SJSA1 (cell line): Measurements from ENCODE around the gene MACROH2A1. TPM values are rescaled to one million over a fixed set of nuclear protein-coding genes. Genes with fewer than 3 reads are reported as not detected.

Experiments used
- DNase-seq, 2 experiments: peaks; one replicate each; pipeline ENCODE4 v3.0.0-alpha.2; 2015 to 2020; ENCODE audit warnings: low spot score in 2 of 2, low read depth in 1 of 2
- H3K27ac ChIP-seq: fragments of 250-450 bp; sonication (Bioruptor Pico); 2 replicates; pipeline ENCODE4 v1.5.1; 2020; ENCODE audit warnings: mild to moderate bottlenecking, moderate library complexity
- H3K27me3 ChIP-seq: fragments of 250-450 bp; sonication (Bioruptor Pico); replicated peaks from 2 replicates; pipeline ENCODE4 v1.5.1; 2020; ENCODE audit warnings: mild to moderate bottlenecking, moderate library complexity
- H3K36me3 ChIP-seq: fragments of 250-450 bp; sonication (Bioruptor Pico); 2 replicates; pipeline ENCODE4 v1.5.1; 2020; ENCODE audit warnings: mild to moderate bottlenecking
- H3K4me1 ChIP-seq: fragments of 250-450 bp; sonication (Bioruptor Pico); replicated peaks from 2 replicates; pipeline ENCODE4 v1.6.1; 2021; ENCODE audit warnings: mild to moderate bottlenecking
- H3K4me3 ChIP-seq: fragments of 250-450 bp; sonication (Bioruptor Pico); 2 replicates; pipeline ENCODE4 v1.5.1; 2020; ENCODE audit warnings: mild to moderate bottlenecking
- H3K9me3 ChIP-seq: fragments of 250-450 bp; sonication (Bioruptor Pico); replicated peaks from 2 replicates; pipeline ENCODE4 v1.5.1; 2020; ENCODE audit warnings: mild to moderate bottlenecking
- total RNA-seq: library from RNA; depleted of rRNA; stranded (reverse); fragments of >200 nt; shearing (Covaris generic); gene quantifications from 2 replicates; pipeline ENCODE4 v1.2.3, GENCODE V29; 2014

The MACROH2A1 gene
- total RNA-seq, 1 experiment from 2014 or later = 337 TPM

DNA sequence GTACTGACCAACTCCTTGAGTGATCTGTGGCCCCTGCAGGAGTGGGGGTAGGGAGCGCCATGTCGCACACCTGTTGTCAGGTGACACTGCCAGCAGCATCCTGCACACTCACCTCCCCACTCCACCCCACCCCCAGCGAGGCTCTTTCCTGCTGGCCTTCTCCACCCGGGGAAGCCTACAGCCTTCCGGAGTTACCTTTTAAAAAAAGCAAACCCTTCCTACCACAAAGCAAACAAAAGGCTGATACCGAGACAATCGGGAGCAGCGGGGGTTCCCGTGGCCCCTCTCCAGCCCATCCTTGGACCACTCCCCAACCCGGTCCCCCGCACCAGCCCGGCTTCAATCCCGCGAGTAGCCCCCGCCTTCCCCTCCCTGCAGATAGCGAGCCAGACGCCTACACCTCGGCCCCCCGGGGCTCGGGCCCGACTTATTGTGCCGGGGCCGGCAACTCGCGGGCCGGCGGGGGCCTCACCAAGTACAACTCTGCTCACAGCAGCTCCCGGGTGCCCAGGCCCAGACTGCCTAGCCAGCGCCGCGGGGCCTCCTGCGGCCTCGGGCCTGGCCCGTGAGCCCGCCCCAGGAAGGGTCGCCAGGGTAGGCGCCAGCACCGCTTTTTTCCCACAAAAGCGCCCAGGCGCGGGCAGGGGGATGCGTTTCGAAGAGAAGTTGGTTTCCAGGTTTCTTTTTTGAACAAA, 724 bp downstream of the MACROH2A1 start:
- peaks cover 33% of the 10 kb centered on the region for H3K4me1 ChIP-seq
- H3K36me3 ChIP-seq = peaks cover 18% of the 10 kb centered on the region
- peak overlapping the region; percentile 88 for H3K4me3 ChIP-seq
- H3K27ac ChIP-seq = peak overlapping the region; percentile 88
- H3K27me3 ChIP-seq = no peaks in the 10 kb centered on the region
- H3K9me3 ChIP-seq = no peaks in the 10 kb centered on the region
- DNase-seq = peak; percentile 53 to 61

DNA sequence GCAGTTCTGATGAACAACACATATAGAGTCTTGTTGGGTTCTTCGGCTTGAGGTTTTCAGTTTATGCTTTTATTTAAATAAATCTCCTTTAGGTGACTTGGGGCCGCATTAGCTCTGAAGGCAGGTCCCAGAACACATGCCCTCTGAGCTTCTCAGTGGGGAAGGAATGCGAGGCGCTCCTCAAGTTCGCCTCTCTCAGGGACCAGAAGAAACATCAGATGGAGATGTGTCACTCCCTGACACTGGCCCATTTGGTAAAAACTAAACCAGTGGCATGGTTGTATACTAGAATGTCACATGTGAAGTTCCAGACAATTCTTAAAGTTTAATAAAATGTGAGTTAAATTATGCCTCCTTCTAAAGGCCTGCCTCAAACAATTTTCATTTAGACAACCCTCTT, 1.9 kb downstream of the MACROH2A1 start:
- no peak for DNase-seq

DNA sequence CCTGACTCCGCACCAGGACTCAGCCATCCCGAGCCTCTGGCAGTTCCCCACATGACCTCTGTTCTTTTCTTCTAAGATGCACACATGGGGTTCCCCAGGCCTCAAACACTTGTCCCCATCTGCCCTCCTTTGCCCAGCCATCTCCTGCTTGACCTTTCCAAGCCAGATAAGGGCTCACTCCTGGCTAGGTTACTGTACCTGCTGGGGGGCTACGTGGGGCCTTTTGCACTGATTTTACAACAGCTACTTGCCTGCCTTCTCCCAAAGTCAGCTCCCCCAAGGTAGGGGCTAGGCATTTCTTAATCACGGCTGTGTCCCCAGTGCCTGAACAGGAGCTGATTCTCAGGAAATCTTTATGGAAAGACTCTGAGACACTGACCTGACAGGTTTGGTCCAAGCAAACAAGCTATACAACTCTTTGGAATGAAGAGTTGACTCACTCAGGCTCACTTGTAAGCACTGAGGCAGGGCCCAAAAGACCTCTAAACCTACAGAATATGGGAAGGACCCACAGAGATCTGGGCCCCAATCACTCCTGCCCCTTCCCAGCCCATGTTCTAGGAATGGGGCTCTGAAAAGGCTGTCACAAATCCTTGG, 2.5 kb downstream of the MACROH2A1 start:
- H3K36me3 ChIP-seq = peaks cover 35% of the 10 kb centered on the region
- H3K4me3 ChIP-seq = no peak overlapping the region
- peaks cover 51% of the 10 kb centered on the region for H3K4me1 ChIP-seq
- H3K27ac ChIP-seq = no peak overlapping the region
- H3K27me3 ChIP-seq = no peaks in the 10 kb centered on the region
- no peak for DNase-seq
- no peaks in the 10 kb centered on the region for H3K9me3 ChIP-seq

More for the DNA sequence above, 1.9 kb downstream of the MACROH2A1 start:
- H3K36me3 ChIP-seq = peaks cover 30% of the 10 kb centered on the region
- peaks cover 46% of the 10 kb centered on the region for H3K4me1 ChIP-seq
- H3K9me3 ChIP-seq = no peaks in the 10 kb centered on the region
- no peak overlapping the region for H3K27ac ChIP-seq
- no peaks in the 10 kb centered on the region for H3K27me3 ChIP-seq
- H3K4me3 ChIP-seq = no peak overlapping the region

DNA sequence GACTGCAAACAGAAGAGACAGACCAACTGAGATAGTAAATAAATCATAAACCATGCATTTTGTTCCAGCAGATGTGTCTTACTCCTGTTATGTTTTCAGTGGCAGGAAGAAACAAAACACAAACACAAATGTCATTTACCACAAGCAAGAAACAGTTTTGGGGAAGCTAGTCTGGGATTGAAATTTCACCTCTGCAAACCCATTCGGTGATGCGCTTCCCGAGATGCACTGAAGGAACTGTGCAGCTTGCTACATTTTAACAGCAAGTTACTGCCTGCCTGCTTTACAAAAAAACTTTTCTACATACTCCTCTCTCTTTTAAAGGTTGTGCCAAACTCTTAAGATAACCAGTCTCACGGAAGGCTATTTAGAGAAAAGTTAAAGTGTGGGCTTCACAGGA, 3.2 kb downstream of the MACROH2A1 start:
- no peaks in the 10 kb centered on the region for H3K9me3 ChIP-seq
- H3K27me3 ChIP-seq = no peaks in the 10 kb centered on the region
- peaks cover 58% of the 10 kb centered on the region for H3K4me1 ChIP-seq
- no peak for DNase-seq
- no peak overlapping the region for H3K4me3 ChIP-seq
- H3K27ac ChIP-seq = no peak overlapping the region
- peaks cover 40% of the 10 kb centered on the region for H3K36me3 ChIP-seq

DNA sequence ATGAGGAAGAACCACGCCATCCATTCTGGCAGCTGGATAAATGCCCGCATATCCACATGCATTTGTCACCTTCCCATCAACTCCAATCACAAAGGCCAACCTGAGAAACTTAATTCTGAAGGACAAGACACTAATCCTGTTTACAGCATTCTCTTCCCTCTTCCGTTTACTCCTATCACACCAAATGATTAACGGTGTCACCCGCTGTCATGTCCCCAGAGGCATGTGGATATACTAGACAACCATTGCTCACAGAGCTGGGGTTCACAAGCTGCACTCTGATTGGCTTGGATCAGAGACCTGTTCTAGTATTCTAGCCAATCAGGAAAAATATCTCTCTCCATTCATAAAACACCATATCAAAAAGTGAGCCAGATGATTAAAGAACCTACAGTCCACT, 3.6 kb downstream of the MACROH2A1 start:
- no peak overlapping the region for H3K4me3 ChIP-seq
- H3K27me3 ChIP-seq = no peaks in the 10 kb centered on the region
- no peak for DNase-seq
- no peaks in the 10 kb centered on the region for H3K9me3 ChIP-seq
- H3K27ac ChIP-seq = no peak overlapping the region
- H3K36me3 ChIP-seq = peaks cover 45% of the 10 kb centered on the region
- peaks cover 60% of the 10 kb centered on the region for H3K4me1 ChIP-seq

DNA sequence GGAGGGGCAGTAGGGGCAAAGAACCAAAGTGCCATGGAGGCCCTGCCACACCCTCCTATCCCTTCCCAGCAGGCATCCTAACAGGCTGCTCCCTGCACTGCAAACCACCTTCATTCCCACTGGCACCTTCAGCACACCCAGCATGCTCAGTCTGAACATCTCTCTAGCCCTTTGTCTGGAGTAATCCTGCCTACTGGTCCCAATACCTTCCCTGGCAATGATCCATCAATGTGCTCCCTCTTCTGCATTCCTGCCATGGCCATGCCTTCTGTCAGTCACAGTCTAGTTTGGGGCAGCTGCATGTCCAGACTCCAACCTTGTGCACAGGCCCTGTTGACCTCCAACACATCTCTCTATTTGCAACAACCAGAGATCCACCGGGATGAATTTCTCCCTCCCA, 4.9 kb downstream of the MACROH2A1 start:
- Histone ChIP-seq H3K27me3 (no peaks in the 10 kb centered on the region), H3K27ac (no peak overlapping the region), H3K36me3 (peaks cover 49% of the 10 kb centered on the region), H3K4me3 (no peak overlapping the region), H3K9me3 (no peaks in the 10 kb centered on the region), H3K4me1 (peaks cover 54% of the 10 kb centered on the region)
- DNase-seq = no peak

DNA sequence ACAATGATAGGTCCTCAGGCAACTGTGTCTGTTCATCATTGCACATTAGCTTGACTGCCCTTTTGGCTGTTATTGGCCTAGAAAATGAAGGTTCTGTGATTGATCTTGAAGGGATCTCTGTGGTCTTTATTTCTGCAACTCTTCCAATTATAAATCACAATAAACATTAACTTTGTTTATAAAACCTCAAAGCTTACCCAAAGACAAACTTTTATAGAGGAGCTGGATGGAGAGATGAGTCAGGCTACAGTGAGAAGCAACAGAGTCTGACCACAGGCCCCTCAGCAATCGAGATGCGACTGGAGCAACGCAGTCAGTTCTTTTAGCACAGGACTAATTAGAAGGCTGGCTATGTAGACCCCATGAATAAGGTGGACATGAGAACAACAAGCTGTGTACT, 5.3 kb downstream of the MACROH2A1 start:
- Histone ChIP-seq H3K36me3 (peaks cover 49% of the 10 kb centered on the region), H3K27me3 (no peaks in the 10 kb centered on the region), H3K9me3 (no peaks in the 10 kb centered on the region), H3K27ac (no peak overlapping the region), H3K4me3 (no peak overlapping the region), H3K4me1 (peaks cover 52% of the 10 kb centered on the region)
- DNase-seq = peak in 1 of 2 experiments; percentile 65

DNA sequence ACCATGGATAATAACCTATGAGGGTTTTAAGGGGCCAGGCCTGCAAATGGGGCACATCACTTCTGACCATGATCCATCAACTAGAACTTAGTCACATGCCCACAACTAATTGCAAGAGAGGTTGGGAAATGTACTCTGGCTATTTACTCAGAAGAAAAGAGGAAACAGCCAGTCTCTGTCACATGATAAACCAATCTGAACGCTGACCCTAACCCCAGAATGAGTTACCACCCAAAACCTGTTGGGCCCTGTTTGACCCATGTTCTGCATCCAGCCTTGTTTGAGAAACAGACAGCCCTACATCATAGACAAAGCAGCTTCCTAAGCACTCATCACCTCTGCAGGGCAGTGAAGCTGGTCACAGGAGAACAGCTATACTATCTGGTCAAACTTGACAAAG, 5.8 kb downstream of the MACROH2A1 start:
- no peaks in the 10 kb centered on the region for H3K27me3 ChIP-seq
- DNase-seq = no peak
- H3K9me3 ChIP-seq = no peaks in the 10 kb centered on the region
- no peak overlapping the region for H3K4me3 ChIP-seq
- H3K27ac ChIP-seq = no peak overlapping the region
- peaks cover 49% of the 10 kb centered on the region for H3K36me3 ChIP-seq
- H3K4me1 ChIP-seq = peaks cover 52% of the 10 kb centered on the region

DNA sequence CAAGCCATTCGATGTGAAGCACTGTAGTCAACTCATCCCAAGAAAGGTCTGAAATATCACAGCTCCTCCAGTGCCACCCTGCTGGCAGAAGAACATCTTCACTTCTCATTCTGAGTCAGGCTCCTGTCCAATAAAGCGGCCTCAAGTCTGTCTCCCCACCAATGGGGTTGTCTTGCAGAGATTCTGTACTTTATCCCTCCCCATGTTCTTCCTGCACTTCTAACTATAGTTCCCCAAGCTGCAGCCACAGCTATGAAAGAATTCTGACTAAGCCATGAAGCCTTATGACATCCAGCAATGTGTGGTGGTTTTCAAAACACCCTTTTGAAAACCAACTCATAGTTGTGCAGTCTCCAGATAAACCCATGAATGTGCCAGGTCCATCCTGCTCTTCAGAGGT, 6.8 kb downstream of the MACROH2A1 start:
- no peak overlapping the region for H3K4me3 ChIP-seq
- H3K4me1 ChIP-seq = peaks cover 47% of the 10 kb centered on the region
- no peak for DNase-seq
- H3K9me3 ChIP-seq = no peaks in the 10 kb centered on the region
- H3K27ac ChIP-seq = no peak overlapping the region
- H3K36me3 ChIP-seq = peaks cover 50% of the 10 kb centered on the region
- no peaks in the 10 kb centered on the region for H3K27me3 ChIP-seq

DNA sequence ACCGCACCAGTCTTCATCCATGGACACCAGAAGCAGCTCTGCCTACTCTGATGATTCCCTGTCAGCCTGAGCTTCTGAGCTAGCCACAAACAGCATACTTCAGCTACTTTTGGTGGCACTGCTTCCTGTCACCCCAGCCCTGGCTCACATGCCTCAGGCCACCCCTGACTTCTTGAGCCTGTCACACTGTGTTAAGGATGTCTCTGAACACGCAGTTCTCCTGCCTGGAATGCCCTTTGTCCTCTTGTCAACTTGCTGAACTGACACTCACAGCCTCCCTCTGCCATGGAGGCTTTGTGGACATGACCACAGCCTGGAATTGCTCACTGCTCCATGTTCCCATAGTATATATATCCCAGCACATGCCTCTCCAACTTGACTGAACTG, 7.2 kb downstream of the MACROH2A1 start:
- Histone ChIP-seq H3K27me3 (no peaks in the 10 kb centered on the region), H3K4me3 (no peak overlapping the region), H3K36me3 (peaks cover 54% of the 10 kb centered on the region), H3K9me3 (no peaks in the 10 kb centered on the region), H3K27ac (no peak overlapping the region), H3K4me1 (peaks cover 50% of the 10 kb centered on the region)
- no peak for DNase-seq

DNA sequence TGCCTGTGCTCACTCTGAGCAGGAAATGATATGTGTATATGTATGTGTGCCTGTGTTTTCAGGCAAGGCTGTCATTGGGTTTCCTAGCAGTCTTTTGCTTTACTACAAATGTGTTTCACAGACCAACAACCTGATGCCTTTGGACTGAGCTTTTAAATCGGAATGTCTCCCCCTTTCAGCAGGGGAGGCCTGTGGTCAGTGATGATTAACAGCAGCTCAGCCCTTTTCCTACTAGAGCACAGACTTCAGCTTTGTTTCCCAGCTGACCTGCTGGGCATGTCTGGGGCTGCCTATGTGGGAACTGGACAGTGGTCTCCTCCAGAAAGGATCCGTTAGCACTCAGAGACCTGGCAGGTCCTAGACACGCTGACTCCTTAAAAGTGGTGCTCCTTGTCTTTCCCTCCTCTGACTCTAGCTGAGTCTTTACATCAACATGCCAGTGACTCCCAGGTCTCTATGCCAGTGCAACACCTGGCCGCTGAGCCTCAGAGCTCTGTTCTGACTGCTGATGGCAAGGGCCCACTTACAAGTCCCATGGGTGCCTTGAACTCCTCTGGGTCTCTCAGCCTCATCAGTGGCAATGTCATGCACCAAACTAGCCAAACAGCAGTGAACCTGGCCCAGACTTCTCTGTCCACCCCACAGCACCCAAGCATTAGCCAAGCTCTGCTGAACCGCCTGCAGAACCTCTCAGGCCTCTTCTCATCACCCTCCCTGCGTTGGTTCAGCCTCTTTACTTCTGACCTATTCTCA, 7.7 kb downstream of the MACROH2A1 start:
- Histone ChIP-seq H3K27me3 (no peaks in the 10 kb centered on the region), H3K4me3 (no peak overlapping the region), H3K36me3 (peaks cover 59% of the 10 kb centered on the region), H3K4me1 (peaks cover 54% of the 10 kb centered on the region), H3K27ac (no peak overlapping the region), H3K9me3 (no peaks in the 10 kb centered on the region)
- DNase-seq = peak in 1 of 2 experiments; percentile 37

DNA sequence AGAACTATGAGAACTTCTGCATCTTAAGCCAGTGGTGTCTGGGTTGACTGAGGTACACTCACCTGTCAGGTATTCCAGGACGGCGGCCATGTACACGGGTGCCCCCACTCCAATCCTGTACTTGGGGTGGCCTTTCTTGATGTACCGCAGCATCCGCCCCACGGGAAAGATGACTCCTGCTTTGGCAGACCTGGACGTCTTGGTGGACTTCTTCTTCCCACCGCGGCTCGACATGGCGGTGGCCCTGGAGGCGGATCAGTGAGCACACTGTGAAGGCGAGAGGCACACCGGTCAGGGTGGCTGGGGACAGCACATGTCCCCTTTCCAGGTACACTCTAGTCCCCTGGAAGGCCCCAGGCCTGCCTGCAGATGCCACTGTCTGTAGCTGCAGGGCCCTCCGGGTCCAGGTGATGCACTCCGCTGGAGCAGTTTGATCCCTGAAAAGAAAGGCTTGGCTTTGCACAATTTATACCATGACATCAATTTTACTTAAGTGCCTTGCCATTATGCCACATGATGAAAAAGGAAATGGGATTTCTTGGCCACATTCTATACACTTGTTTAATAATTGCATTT, 10.1 kb downstream of the MACROH2A1 start:
- Histone ChIP-seq H3K4me3 (no peak overlapping the region), H3K4me1 (peaks cover 46% of the 10 kb centered on the region), H3K36me3 (peaks cover 83% of the 10 kb centered on the region), H3K27me3 (no peaks in the 10 kb centered on the region), H3K27ac (no peak overlapping the region), H3K9me3 (no peaks in the 10 kb centered on the region)
- DNase-seq = no peak

DNA sequence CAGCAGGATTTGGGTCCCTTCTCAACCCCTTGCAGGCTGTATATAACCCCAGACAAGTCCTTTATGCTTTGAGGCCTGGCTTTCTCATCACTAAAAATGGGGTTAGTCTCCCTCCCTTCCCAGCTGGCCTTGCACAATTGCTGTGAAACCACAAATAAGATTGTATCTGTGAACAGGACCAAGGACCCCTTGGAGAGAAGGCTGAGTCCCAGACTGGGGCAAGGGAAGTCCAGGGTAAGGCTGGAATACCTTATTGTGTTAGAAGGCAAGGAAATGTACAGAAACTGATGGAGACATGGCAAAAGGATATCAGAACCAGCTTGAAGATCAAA, 11.4 kb downstream of the MACROH2A1 start:
- Histone ChIP-seq H3K9me3 (no peaks in the 10 kb centered on the region), H3K4me1 (peaks cover 32% of the 10 kb centered on the region), H3K36me3 (peaks cover 90% of the 10 kb centered on the region), H3K27ac (peak overlapping the region; percentile 1; the same call in 1 of the 2 replicates), H3K27me3 (no peaks in the 10 kb centered on the region), H3K4me3 (no peak overlapping the region)
- DNase-seq = no peak
